ENCODE measurements around the gene PAXX.
"Not testable (repeated sequence)": the region's sequence is repeated elsewhere in the genome, so short reads cannot be mapped to it uniquely, and the experiment has no call there.

The PAXX gene

GRCh38 chr9:137022662-137023008, 30.4 kb downstream of the PAXX start:
- in situ Hi-C loops (cut with HindIII; ENCODE audit: low pct_ligation_motif_present, low pct_unique_long_range_greater_than_20kb, low sequenced_read_pairs): no loop called here

GRCh38 chr9:137023157-137023556, 30.9 kb downstream of the PAXX start:
- no peak for DNase-seq

More at GRCh38 chr9:137022662-137023008, 30.4 kb downstream of the PAXX start:
- no peak for DNase-seq

DNA sequence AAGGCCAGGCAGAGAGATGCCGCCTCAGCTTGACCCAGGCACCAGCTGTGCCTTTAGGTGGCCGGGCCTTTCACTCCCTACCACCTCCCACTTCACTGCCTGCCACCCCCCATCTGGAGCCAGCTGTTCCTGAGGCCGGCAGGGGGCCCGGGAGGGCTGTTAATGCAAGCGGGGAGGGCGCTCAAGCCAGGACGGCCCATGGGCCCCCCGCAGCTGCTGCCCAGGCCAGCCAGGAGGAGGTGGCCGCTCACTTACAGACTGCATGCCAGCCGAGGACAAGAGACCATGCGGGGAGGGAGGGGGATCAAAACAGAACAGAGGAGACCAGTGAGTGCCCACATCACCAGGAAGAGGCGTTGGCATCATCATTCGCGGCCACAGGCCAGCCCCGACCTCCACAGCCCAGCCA, 31.4 kb downstream of the PAXX start:
- in situ Hi-C loops (cut with HindIII; ENCODE audit: low pct_ligation_motif_present, low pct_unique_long_range_greater_than_20kb, low sequenced_read_pairs): no loop called here
- no peak for DNase-seq

More at GRCh38 chr9:137023157-137023556, 30.9 kb downstream of the PAXX start:
- in situ Hi-C loops (cut with HindIII; ENCODE audit: low pct_ligation_motif_present, low pct_unique_long_range_greater_than_20kb, low sequenced_read_pairs): no loop called here

DNA sequence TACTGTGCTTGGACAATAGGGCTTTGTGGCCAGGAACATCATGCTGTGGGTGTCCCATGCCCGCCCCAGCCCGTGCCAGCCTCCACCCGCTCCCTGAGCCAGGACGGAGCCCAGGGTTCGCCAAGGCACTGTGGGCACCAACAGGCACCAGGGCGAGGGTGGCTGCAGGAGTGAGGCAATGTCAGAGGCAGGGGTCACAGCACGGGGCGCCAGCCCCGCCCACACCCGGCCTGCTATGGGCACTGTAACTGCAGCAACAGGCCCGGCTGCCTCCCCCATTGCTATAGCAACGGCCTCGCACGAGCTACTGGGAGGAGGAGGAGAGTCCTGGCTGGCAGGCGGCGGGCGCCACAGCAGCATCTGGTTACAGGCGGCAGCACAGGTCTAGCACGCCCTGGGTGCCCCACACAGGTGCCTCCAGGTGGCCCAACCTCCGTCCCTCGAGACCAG, 33.3 kb downstream of the PAXX start:
- no peak for DNase-seq
- in situ Hi-C loops (cut with HindIII; ENCODE audit: low pct_ligation_motif_present, low pct_unique_long_range_greater_than_20kb, low sequenced_read_pairs): no loop called here

DNA sequence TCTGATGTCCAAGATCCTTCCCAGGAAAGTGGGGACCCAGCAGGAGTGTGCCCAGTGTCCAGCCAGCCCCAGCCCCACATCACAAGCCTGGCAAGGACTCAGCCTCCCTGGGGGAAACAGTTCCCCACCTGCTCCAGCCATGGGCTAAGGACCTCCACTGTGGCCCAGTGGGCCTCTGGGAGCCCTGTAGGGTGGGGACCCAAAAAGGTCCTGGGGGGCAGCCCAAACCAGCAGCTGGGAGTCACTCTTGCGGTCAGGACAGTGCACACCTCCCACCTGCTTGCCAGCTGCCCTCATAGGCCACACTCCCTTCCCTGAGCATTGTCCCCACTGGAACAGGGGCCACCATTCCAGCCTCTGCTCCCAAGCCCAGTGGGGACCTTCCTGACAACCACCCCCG, 34.2 kb downstream of the PAXX start:
- in situ Hi-C loops (cut with HindIII; ENCODE audit: low pct_ligation_motif_present, low pct_unique_long_range_greater_than_20kb, low sequenced_read_pairs): no loop called here
- no peak for DNase-seq

DNA sequence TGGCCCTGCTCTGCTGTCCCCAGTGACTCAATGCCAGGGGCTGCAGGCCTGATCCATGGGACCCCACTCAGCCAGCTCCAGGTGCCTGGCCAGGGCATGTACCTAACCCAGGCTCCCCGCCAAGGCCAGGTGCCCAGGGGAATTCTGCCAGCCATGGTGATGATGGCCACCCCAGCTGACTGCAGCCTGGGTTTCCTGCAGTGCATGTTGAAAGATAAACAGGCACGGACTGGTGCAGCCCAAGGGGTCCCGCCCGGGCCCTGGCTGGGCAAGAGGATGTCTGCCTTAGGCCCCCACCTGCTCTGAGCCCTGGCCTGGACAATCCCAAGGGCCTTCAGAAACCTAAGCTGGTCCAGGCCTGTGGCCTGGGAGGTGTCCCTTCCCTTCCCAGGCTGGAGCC, 34.6 kb downstream of the PAXX start:
- no peak for DNase-seq
- in situ Hi-C loops (cut with HindIII; ENCODE audit: low pct_ligation_motif_present, low pct_unique_long_range_greater_than_20kb, low sequenced_read_pairs): no loop called here

- in situ Hi-C loops (cut with HindIII; ENCODE audit: low pct_ligation_motif_present, low pct_unique_long_range_greater_than_20kb, low sequenced_read_pairs): no loop called here
Measured at GRCh38 chr9:137027369-137028262, 35.4 kb downstream of the PAXX start, which contains the start of gene ABCA2. Gene ABCA2, minus strand, starts transcription at chr9:137028237. Its CDS starts 97 bp downstream, at chr9:137028140.

DNA sequence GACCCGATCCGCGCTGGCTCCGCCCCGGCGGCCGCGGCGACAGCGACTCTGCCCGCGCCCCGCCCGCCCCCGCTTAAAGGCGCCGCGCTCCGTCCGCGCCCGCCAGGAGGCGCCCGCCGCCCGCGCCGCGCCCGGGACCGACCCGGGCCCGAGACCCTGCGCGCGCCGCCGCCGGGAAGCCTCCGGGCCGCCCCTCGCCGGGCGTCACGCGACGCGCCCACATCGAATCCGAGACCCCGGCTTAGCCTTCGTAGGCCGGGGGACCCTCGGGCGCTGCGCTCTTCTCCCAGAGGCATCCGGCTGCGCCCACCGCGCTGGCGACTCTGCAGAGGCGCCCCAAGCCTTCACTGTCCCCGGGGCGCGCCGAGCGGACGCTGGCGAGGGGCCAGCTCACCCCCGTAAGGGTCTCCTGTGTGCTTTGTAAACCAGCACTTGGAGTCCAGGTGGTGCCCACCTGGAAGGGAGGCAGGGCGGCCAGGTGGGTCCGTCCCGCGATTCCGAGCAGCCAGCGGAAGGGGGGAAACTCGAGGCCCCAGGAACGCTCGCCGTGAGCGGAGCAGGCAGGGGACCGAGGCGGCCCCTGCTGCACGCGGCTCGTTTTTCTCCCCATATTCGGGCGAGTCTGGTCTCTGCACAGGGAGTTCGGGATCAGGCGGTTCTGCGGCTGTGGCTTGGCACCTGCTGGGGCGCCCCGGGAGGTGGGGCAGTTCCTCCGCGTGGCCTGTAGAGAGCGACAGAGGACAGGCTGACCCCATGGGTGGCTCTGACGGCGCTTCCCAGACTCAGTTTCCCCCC, 36.2 kb downstream of the PAXX start:
- in situ Hi-C loops (cut with HindIII; ENCODE audit: low pct_ligation_motif_present, low pct_unique_long_range_greater_than_20kb, low sequenced_read_pairs): no loop called here
- DNase-seq: peak; percentile 60

More at GRCh38 chr9:137027369-137028262, 35.4 kb downstream of the PAXX start, which contains the start of gene ABCA2:
- DNase-seq: peak; percentile 37

DNA sequence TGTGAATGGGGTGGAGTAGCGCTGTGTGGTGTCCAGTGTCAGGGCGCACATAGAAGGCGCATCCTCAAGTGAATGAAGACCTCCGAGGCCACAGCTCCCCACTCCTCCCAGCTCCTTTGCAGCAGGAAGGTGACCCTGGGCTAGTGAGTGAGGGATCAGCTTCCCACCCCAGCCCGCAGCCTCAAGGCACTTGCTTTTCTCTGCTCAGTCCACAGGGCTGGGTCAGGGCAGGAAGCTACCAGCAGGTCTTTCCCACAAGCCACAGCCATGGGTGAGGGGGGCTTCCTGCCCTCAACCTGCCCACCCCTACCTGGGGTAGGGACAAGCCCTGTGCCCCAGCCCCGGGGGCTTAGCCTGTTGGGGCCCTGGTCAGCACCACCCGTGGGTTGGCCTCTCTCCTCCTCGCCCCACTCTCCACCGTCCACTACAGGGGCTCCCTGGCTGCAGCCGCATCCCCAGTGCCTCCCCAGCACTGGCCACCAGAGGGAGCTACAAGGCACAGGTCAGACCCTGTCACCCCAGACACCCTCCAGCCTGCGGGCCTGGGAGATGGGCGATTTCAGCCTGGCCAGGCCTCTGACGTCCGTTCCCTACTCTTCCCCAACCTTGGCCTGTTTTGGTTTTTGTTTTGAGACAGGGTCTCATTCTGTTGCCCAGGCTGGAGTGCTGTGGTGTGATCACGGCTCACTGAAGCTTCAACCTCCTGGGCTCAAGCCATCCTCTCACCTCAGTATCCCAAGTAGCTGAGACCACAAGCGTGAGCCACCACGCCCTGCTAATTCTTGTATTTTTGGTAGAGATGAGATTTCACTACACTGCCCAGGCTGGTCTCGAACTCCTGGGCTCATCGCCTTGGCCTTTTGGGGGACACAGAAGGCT, 37.1 kb downstream of the PAXX start:
- in situ Hi-C loops (cut with HindIII; ENCODE audit: low pct_ligation_motif_present, low pct_unique_long_range_greater_than_20kb, low sequenced_read_pairs): no loop called here
- DNase-seq: peak; percentile 58

DNA sequence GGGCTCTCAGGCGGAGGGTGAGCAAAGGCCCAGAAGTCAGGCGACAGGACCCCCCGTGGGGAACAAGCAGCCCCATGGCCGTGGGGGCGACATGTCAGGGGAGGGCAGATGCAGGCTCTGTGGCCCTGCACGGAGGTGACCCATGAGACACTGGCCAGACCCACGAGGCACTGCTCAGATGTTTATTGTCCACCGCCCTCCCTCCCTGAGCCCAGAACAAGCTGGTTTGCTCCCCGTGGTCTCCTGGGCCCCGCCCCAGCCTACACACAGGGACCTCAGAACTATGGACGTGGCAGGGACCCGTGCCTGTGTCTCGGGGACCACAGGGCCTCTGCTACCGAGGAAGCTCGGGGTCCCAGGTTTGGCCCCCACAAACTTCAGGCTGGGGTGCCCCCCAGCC, 37.8 kb downstream of the PAXX start:
- in situ Hi-C loops (cut with HindIII; ENCODE audit: low pct_ligation_motif_present, low pct_unique_long_range_greater_than_20kb, low sequenced_read_pairs): no loop called here
- no peak for DNase-seq

DNA sequence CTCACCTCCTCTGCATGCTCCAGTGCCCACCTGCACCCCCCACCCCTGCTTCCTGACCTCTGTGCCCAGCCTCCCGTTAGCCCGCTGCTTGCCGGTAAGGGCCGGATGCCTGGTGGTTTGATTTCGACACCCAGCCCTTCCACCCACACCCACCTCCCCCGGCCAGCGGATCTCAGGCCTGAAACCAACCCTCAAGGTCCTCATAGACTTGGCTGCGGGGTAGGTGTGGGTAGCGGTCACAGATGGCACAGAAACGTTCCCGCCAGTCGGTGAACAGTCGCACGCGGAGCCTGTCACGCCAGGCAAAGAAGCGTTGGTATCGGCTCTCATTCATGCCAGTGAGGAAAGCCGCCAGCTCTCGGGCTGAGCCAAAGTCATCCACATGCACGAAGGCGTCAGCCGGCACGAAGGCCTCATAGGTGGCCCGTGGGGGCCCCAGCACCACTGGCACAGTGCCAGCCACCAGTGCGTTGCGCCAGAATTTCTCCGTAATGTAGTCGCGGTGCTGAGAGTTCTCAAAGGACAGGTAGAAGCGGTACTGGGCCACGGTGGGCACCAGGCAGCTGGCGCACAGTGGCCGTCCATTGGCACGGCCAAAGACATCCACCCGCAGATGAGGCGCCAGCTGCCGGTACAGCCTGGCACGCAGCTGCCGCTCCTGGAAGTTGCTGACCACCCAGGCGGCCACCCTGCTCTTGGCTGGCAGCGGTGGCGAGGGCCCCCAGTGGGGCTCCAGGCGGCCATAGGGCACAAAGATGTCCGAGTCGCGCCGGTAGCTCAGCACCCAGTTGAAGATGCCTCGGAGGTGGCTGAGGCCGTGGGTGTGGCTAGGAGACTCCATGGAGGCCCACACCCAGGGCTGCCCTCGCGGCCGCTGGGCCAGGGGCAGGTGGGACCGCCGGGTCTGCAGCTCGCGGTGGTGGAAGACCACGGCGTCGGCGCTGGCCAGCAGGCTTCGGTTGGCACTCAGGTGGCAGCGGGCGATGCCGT, 38.6 kb downstream of the PAXX start:
- no peak for DNase-seq
- in situ Hi-C loops (cut with HindIII; ENCODE audit: low pct_ligation_motif_present, low pct_unique_long_range_greater_than_20kb, low sequenced_read_pairs): no loop called here

- in situ Hi-C loops (cut with HindIII; ENCODE audit: low pct_ligation_motif_present, low pct_unique_long_range_greater_than_20kb, low sequenced_read_pairs): no loop called here
- no peak for DNase-seq
Measured at GRCh38 chr9:137031904-137032640, 39.9 kb downstream of the PAXX start, which contains the start of gene FUT7. Gene FUT7, minus strand, starts transcription at chr9:137032088. Its CDS starts 97 bp downstream, at chr9:137031991.

- DNase-seq: no peak
- in situ Hi-C loops (cut with HindIII; ENCODE audit: low pct_ligation_motif_present, low pct_unique_long_range_greater_than_20kb, low sequenced_read_pairs): no loop called here
Measured at GRCh38 chr9:137032858-137033257, 40.6 kb downstream of the PAXX start.

DNA sequence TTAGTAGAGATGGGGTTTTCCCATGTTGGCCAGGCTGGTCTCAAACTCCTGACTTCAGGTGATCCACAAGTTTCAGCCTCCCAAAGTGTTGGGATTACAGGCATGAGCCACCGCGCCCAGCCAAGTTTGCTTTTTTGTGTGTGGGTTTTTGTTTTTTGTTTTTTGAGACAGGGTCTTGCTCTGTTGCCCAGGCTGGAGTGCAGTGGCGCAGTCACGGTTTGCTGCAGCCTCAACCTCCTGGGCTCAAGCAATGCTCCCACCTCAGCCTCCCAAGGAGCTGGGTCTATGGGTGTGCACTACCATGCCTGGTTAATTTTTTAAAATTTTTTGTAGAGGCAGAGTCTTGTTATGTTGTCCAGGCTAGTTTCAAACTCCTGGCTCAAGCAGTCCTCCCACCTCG, 41.3 kb downstream of the PAXX start:
- in situ Hi-C loops (cut with HindIII; ENCODE audit: low pct_ligation_motif_present, low pct_unique_long_range_greater_than_20kb, low sequenced_read_pairs); DNase-seq: not testable (repeated sequence)

DNA sequence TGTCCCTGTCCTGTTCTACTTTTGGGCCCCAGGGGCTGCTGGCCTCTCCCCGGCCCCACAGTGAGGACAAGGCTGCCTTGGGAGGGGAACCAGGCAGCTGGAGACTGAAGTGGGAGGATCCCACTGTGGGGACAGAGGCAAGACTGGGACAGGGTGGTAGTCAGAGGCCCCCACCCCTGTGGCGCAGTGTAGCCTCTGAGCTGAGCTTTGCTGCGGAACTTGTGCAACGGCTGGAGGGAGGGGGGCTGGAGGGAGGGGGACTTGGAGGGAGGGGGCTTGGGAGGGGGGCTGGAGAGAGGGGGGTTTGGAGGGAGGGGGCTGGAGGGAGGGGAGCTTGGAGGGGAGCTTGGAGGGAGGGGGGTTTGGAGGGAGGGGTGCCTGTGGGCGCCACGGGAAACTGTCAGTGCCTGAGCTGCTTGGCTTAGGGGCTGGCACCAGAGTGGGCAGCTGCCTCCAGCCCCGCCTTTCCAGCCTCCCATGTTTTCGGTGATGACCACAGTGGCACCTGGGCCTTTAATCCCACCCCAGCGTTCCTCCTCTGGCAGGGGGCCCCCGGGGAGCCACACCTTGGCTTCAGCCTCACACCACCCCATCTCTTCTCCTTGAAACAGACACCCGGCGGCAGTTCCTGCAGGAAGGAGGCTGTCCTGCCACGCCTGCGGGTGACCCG, 42.0 kb downstream of the PAXX start:
- no peak for DNase-seq
- in situ Hi-C loops (cut with HindIII; ENCODE audit: low pct_ligation_motif_present, low pct_unique_long_range_greater_than_20kb, low sequenced_read_pairs): no loop called here
